Activated T-helper 17 cell treated with anti-CD3 and anti-CD28 coated beads, Interleukin-2, amount 50 U/mL, for 72 hours (primary cell): ENCODE measurements around the gene FBXW5. TPM values are rescaled to one million over a fixed set of nuclear protein-coding genes. Genes with fewer than 3 reads are reported as not detected.

Experiments
- ATAC-seq: fragments of 150-1000 bp; cut with Tn5 transposase; replicated peaks from 2 replicates; pipeline ENCODE4 v1.10.0; 2021; ENCODE audit warnings: mild to moderate bottlenecking, moderate library complexity
- H3K27ac Mint-ChIP-seq: one replicate; pipeline ENCODE4 v1.8.0; 2022; ENCODE audit warnings: mixed read lengths
- H3K27me3 Mint-ChIP-seq: one replicate; pipeline ENCODE4 v1.8.0; 2022; ENCODE audit warnings: mixed read lengths
- H3K36me3 Mint-ChIP-seq: one replicate; pipeline ENCODE4 v1.8.0; 2022; ENCODE audit warnings: low read depth, mild to moderate bottlenecking, mixed read lengths
- H3K4me1 Mint-ChIP-seq: one replicate; pipeline ENCODE4 v1.8.0; 2022; ENCODE audit warnings: mixed read lengths
- H3K4me3 Mint-ChIP-seq: one replicate; pipeline ENCODE4 v1.8.0; 2022; ENCODE audit warnings: mild to moderate bottlenecking, mixed read lengths
- H3K9me3 Mint-ChIP-seq: one replicate; pipeline ENCODE4 v1.8.0; 2022; ENCODE audit warnings: mixed read lengths
- total RNA-seq, 2 donors: library from RNA; stranded (reverse); gene quantifications; one replicate each; pipeline ENCODE4 v1.2.3, GENCODE V29; 2022

Gene FBXW5
- total RNA-seq, 2 donors from 2014 or later = 91.0 to 99.2 TPM

- peak within 1 kb of the TSS; percentile 73 for H3K4me3 Mint-ChIP-seq
- no peak for ATAC-seq
- no peaks in the 10 kb centered on the region for H3K27me3 Mint-ChIP-seq
- H3K27ac Mint-ChIP-seq = no peak within 1 kb of the TSS
- peaks cover 7% of the 10 kb centered on the region for H3K4me1 Mint-ChIP-seq
- H3K36me3 Mint-ChIP-seq = no peaks in the 10 kb centered on the region
- peaks cover 6% of the 10 kb centered on the region for H3K9me3 Mint-ChIP-seq
Observed at GRCh38 chr9:136951541-136952320, 7.2 kb upstream of the FBXW5 start, which contains the start of gene LCN12. LCN12 (plus strand) TSS chr9:136952273; CDS start chr9:136952328, 55 bp downstream.

- H3K4me3 Mint-ChIP-seq = peak overlapping the region; percentile 73
- ATAC-seq = no peak
- H3K27me3 Mint-ChIP-seq = no peaks in the 10 kb centered on the region
- no peaks in the 10 kb centered on the region for H3K9me3 Mint-ChIP-seq
- no peaks in the 10 kb centered on the region for H3K4me1 Mint-ChIP-seq
- H3K27ac Mint-ChIP-seq = no peak overlapping the region
- no peaks in the 10 kb centered on the region for H3K36me3 Mint-ChIP-seq
Observed at GRCh38 chr9:136950656-136951276, 6.2 kb upstream of the FBXW5 start.

- no peaks in the 10 kb centered on the region for H3K4me1 Mint-ChIP-seq
- H3K9me3 Mint-ChIP-seq = no peaks in the 10 kb centered on the region
- H3K27me3 Mint-ChIP-seq = no peaks in the 10 kb centered on the region
- H3K27ac Mint-ChIP-seq = peak overlapping the region; percentile 54
- no peaks in the 10 kb centered on the region for H3K36me3 Mint-ChIP-seq
- peak; percentile 98 for ATAC-seq
- H3K4me3 Mint-ChIP-seq = peak overlapping the region; percentile 73
Observed at GRCh38 chr9:136949817-136950655, 5.5 kb upstream of the FBXW5 start.

DNA sequence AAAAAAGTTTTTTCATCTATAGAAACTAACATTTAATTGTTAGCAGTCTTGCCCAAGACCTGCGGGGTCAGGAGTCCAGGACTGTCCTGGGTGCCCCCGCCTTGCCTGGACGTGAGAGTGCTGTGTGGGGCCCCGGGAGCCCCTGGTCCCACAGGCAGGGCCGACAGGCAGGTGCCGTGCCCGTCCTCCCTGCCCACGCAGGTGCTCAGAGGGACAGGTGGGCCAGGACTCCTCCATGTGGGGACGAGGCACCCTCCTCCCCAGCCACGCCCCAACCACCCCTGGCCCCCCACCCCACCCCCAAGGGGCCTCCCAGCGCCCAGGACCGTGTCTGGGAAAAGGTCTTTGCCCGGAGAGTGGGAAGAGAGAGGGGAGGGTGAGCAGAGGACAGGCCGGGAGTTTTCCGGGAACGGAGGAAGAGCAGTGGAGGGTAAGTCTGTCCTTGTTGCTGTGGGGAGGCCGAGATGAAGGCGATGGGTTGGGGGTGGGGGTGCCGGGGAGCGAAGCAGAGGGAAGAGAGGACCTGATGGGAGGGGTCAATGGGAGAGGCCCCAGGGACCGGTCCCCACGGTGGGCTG is 4.8 kb upstream of the FBXW5 start:
- peak; percentile 8 for ATAC-seq

DNA sequence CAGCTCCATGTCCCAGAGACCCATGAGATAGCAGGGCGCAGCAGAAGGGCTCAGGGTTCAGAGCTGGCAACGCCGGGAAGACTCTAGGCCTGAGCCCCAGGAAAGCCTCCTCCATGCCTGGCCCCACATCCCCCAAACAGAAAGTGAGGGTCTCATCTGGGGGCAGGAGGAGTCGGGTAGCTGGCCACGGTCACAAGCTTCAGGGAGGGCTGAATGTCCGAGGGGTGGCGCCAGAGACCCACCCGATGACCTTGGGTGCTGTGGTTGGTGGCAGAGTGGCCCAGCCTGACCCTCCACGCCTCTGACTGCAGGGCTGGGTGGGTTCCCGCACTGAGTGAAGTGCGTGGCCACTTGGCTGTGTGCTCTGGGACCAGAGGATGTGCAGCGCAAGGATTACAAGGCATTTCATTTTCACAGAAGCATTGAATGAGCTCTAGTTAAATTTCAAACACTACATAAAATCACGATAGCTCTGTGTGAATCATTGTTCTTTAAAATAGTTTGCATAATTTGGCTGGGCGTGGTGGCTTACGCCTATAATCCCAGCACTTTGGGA is 3.5 kb upstream of the FBXW5 start:
- no peak for ATAC-seq

More for the DNA sequence above, 4.8 kb upstream of the FBXW5 start:
- no peaks in the 10 kb centered on the region for H3K36me3 Mint-ChIP-seq
- peak overlapping the region; percentile 73 for H3K4me3 Mint-ChIP-seq
- H3K9me3 Mint-ChIP-seq = no peaks in the 10 kb centered on the region
- H3K27ac Mint-ChIP-seq = peak overlapping the region; percentile 54
- H3K4me1 Mint-ChIP-seq = no peaks in the 10 kb centered on the region
- no peaks in the 10 kb centered on the region for H3K27me3 Mint-ChIP-seq

GRCh38 chr9:136947028-136947891 is 2.7 kb upstream of the FBXW5 start:
- peaks cover 11% of the 10 kb centered on the region for H3K36me3 Mint-ChIP-seq
- no peak overlapping the region for H3K4me3 Mint-ChIP-seq
- H3K4me1 Mint-ChIP-seq = no peaks in the 10 kb centered on the region
- ATAC-seq = no peak
- H3K9me3 Mint-ChIP-seq = no peaks in the 10 kb centered on the region
- H3K27me3 Mint-ChIP-seq = no peaks in the 10 kb centered on the region
- peak overlapping the region; percentile 33 for H3K27ac Mint-ChIP-seq

More for the DNA sequence above, 3.5 kb upstream of the FBXW5 start:
- Mint-ChIP-seq H3K9me3 (no peaks in the 10 kb centered on the region), H3K4me1 (no peaks in the 10 kb centered on the region), H3K4me3 (peak overlapping the region; percentile 73), H3K36me3 (peaks cover 4% of the 10 kb centered on the region), H3K27ac (no peak overlapping the region), H3K27me3 (no peaks in the 10 kb centered on the region)

DNA sequence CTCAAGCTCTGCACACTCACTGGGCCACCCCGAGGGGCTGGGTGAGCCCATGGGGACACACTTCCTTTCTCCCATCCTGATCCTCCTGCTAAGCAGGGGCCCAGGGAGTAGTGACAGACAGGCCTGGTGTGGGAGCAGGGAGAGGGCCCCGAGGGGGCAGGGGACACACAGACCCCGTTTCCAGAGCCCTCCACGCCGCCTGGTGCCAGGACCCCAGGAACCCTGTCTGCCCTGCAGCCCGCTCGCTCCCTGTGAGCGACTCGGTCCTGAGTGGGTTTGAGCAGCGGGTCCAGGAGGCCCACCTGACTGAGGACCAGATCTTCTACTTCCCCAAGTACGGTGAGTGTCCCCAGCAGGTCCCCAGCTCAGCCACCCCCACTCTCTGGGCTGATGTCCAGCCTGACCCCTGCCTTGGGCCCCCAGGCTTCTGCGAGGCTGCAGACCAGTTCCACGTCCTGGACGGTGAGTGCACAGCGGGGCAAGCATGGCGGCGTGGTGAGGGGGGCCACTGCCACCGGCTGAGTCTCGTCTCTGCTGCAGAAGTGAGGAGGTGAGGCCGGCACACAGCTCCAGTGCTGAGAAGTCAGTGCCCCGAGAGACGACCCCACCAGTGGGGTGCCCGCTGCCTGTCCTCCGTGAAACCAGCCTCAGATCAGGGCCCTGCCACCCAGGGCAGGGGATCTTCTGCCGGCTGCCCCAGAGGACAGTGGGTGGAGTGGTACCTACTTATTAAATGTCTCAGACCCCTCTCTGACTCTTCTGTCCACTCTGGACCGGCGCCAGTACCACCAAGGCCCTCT is 1.9 kb upstream of the FBXW5 start:
- Mint-ChIP-seq H3K4me1 (no peaks in the 10 kb centered on the region), H3K27ac (no peak overlapping the region), H3K9me3 (no peaks in the 10 kb centered on the region), H3K4me3 (no peak overlapping the region), H3K27me3 (no peaks in the 10 kb centered on the region), H3K36me3 (peaks cover 19% of the 10 kb centered on the region)
- no peak for ATAC-seq

DNA sequence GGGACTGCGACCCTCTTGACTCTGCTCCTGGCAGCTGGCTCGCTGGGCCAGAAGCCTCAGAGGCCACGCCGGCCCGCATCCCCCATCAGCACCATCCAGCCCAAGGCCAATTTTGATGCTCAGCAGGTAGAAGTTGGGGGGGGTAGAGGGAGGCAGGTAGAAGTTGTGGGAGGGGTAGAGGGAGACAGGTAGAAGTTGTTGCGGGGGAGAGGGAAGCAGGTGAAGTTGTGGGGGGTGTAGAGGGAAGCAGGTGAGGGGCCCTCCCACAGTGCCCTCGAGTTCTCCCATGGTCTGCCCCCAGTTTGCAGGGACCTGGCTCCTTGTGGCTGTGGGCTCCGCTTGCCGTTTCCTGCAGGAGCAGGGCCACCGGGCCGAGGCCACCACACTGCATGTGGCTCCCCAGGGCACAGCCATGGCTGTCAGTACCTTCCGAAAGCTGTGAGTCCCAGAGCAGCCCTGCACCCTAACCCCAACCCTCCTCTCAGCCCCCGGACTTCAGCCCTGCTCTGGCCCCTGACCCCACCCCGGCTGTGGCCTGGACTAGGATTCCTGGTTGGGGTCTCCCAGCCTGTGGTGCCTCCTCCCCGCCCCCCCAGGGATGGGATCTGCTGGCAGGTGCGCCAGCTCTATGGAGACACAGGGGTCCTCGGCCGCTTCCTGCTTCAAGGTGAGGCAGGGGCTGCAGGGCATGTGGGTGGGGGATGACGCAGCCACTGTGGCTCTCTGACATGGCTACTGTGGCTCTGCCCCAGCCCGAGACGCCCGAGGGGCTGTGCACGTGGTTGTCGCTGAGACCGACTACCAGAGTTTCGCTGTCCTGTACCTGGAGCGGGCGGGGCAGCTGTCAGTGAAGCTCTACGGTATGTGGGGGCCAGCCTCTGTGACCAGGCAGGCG is 1.0 kb upstream of the FBXW5 start:
- Mint-ChIP-seq H3K27ac (no peak overlapping the region), H3K27me3 (no peaks in the 10 kb centered on the region), H3K4me3 (peak overlapping the region; percentile 59), H3K9me3 (no peaks in the 10 kb centered on the region), H3K36me3 (peaks cover 24% of the 10 kb centered on the region), H3K4me1 (no peaks in the 10 kb centered on the region)
- ATAC-seq = no peak

- H3K36me3 Mint-ChIP-seq = peaks cover 30% of the 10 kb centered on the region
- H3K4me1 Mint-ChIP-seq = peaks cover 3% of the 10 kb centered on the region
- H3K4me3 Mint-ChIP-seq = peak overlapping the region; percentile 58
- peak; percentile 55 for ATAC-seq
- H3K27me3 Mint-ChIP-seq = no peaks in the 10 kb centered on the region
- H3K27ac Mint-ChIP-seq = no peak overlapping the region
- H3K9me3 Mint-ChIP-seq = no peaks in the 10 kb centered on the region
Observed at GRCh38 chr9:136944212-136944518, 373 bp downstream of the FBXW5 start.

GRCh38 chr9:136943291-136944211 is 987 bp downstream of the FBXW5 start:
- peak; percentile 34 for ATAC-seq
- Mint-ChIP-seq H3K9me3 (no peaks in the 10 kb centered on the region), H3K36me3 (peaks cover 36% of the 10 kb centered on the region), H3K27ac (no peak overlapping the region), H3K4me3 (peak overlapping the region; percentile 58), H3K4me1 (peaks cover 6% of the 10 kb centered on the region), H3K27me3 (no peaks in the 10 kb centered on the region)

DNA sequence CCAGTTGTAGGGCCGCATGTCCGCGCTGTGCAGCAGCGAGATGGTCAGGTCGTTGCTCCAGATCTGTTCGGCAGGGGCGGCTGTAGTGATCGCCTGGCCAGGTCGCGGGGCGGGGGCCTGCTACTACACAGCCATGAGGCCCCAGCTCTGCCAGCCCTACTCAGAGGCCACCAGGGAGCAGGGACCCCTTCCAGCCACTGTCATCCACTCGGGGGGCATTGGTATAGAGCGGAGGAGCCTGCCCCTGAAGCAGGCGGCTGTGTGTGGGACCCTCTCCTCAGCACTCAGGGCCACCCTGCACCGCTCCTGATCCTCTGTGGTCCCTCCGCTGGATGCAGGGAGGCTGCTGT is 1.7 kb downstream of the FBXW5 start:
- H3K36me3 Mint-ChIP-seq = peaks cover 38% of the 10 kb centered on the region

More for the DNA sequence above, 1.7 kb downstream of the FBXW5 start:
- no peak for ATAC-seq
- H3K4me3 Mint-ChIP-seq = peak overlapping the region; percentile 58
- H3K27me3 Mint-ChIP-seq = no peaks in the 10 kb centered on the region
- no peak overlapping the region for H3K27ac Mint-ChIP-seq
- H3K9me3 Mint-ChIP-seq = no peaks in the 10 kb centered on the region
- peaks cover 6% of the 10 kb centered on the region for H3K4me1 Mint-ChIP-seq
